Measurements from ENCODE around the gene PITPNC1. TPM values are rescaled to one million over a fixed set of nuclear protein-coding genes. Genes with fewer than 3 reads are reported as not detected.
"Not testable (repeated sequence)": the region's sequence is repeated elsewhere in the genome, so short reads cannot be mapped to it uniquely, and the experiment has no call there.

The PITPNC1 gene
- total RNA-seq, 4 donors from 2014 or later = 7.6 to 30.1 (median 15.1) TPM

DNA sequence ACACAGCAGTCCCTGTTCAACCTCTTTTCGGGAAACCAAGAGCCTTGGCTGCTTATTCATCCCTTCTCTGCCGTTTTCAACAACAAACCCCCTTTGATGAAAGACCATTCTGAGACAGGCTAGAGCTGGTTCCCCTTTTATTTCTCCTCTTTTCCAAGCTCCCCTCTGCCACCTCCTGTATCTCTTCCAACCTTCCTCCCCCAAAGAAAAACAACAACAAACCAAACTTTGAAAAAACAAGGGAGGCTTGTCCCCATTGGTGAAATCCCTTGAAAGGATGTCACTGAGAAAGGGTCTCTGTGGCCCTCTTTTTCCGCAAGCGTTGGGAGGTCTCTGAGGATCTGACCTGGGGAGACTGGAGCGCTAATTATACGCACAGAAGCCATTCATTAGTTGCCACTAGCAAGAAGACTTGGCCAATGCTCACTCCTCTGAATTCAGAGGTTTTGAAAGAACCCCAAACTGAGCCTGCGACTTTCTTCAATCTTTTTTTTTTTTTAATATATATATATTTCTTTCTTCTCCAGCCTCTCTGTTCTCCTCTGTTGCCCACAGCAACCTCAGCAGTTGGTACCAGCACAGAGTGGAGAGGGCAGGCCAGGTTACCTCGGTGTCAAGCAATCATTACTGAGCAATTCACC is 101.4 kb downstream of the PITPNC1 start:
- no peak overlapping the region for H3K4me3 ChIP-seq
- H3K27ac ChIP-seq = peak overlapping the region in 3 of 4 donors; percentile 4 to 65 (median 10)
- no peak for ATAC-seq

DNA sequence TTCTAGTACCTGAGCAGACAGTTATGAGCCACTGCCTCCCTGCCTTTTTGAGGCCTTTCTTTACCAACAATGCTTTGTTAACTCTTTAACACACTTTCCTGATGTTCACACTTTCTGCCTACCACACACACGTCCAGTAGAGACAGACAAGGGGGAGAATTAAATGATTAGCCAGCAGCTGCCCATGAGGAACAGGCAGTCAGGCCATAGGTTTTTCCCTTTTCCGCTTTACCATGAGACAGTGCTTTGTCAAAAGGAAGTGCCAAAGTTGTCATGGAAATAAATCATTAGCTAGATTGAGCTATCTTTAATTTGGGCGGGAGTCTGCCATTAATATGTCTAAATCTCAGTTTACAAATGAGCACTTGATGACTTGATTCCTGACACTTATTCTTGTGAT is 102.1 kb downstream of the PITPNC1 start:
- Histone ChIP-seq H3K27ac (peak overlapping the region in 3 of 4 donors; percentile 4 to 65 (median 34)), H3K9me3 (no peaks in the 10 kb centered on the region), H3K4me1 (peaks cover 0 to 65% (median 7%) of the 10 kb centered on the region in 3 donors), H3K27me3 (no peaks in the 10 kb centered on the region), H3K4me3 (no peak overlapping the region), H3K36me3 (no peaks in the 10 kb centered on the region)
- ATAC-seq = no peak
- 85 to 86% methylated on average over 3 of the region's 3 CpGs for WGBS, 2 donors (ENCODE audit: low coverage in 1 of 2)
- no peak for TF ChIP-seq EP300 (IDR thresholded peaks at IDR 0.05)
- TF ChIP-seq POLR2AphosphoS5 (IDR thresholded peaks at IDR 0.05) = no peak
- TF ChIP-seq, protein P1, sequence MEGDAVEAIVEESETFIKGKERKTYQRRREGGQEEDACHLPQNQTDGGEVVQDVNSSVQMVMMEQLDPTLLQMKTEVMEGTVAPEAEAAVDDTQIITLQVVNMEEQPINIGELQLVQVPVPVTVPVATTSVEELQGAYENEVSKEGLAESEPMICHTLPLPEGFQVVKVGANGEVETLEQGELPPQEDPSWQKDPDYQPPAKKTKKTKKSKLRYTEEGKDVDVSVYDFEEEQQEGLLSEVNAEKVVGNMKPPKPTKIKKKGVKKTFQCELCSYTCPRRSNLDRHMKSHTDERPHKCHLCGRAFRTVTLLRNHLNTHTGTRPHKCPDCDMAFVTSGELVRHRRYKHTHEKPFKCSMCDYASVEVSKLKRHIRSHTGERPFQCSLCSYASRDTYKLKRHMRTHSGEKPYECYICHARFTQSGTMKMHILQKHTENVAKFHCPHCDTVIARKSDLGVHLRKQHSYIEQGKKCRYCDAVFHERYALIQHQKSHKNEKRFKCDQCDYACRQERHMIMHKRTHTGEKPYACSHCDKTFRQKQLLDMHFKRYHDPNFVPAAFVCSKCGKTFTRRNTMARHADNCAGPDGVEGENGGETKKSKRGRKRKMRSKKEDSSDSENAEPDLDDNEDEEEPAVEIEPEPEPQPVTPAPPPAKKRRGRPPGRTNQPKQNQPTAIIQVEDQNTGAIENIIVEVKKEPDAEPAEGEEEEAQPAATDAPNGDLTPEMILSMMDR (IDR thresholded peaks at IDR 0.05) = no peak
- TF ChIP-seq POLR2A (IDR thresholded peaks at IDR 0.05) = no peak

More for the DNA sequence above, 101.4 kb downstream of the PITPNC1 start:
- H3K27me3 ChIP-seq = no peaks in the 10 kb centered on the region
- TF ChIP-seq EP300 (IDR thresholded peaks at IDR 0.05) (no peak), POLR2AphosphoS5 (IDR thresholded peaks at IDR 0.05) (no peak), POLR2A (IDR thresholded peaks at IDR 0.05) (no peak)
- TF ChIP-seq, protein P1 (IDR thresholded peaks at IDR 0.05) = no peak
- 62 to 68% methylated on average over 7 to 8 of the region's 8 CpGs for WGBS, 2 donors (ENCODE audit: low coverage in 1 of 2)
- H3K9me3 ChIP-seq = no peaks in the 10 kb centered on the region
- peaks cover 0 to 71% (median 7%) of the 10 kb centered on the region in 3 donors for H3K4me1 ChIP-seq
- H3K36me3 ChIP-seq = no peaks in the 10 kb centered on the region

DNA sequence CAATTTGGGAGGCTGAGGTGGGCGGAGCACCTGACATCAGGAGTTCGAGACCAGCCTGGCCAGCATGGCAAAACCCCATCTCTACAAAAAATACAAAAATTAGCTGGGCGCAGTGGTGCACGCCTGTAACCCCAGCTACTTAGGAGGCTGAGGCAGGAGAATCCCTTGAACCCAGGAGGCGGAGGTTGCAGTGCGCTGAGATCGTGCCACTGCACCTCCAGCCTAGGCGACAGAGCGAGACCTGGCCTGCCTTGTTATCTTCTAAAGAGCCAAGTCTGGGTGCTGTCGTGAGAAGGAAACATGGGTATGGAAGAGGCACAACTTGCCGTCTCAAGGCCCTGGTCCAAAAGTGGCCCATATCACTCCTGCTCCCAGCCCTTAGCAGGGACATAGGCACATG is 103.9 kb downstream of the PITPNC1 start:
- not testable (repeated sequence) for H3K9me3 ChIP-seq, H3K27me3 ChIP-seq, H3K36me3 ChIP-seq, H3K4me3 ChIP-seq, ATAC-seq
- Histone ChIP-seq H3K27ac (peak overlapping the region in 2 of 4 donors; percentile 2 to 17), H3K4me1 (peaks cover 0 to 47% (median 0%) of the 10 kb centered on the region in 3 donors)
- WGBS, 2 donors (ENCODE audit: low coverage in 1 of 2) = 100% methylated on average over 4 to 7 of the region's 11 CpGs

DNA sequence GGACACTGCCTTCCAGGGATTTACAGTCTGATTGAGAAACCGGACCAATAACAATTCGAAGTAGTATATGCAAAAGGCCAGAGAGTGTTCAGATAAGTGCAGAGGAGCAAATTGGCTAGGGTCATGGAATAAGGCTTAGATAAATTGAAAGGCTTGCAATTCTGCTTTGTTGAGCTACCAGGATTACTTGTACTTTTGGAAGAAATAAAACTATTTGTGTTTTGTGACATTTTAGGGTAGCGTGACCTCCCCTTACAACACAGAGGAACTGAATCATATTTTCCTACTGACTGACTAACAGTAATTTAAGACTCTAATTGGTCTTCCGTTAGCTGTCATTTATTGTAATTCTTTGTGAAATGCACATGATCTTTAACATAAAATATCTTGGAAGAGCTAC is 104.7 kb downstream of the PITPNC1 start:
- Histone ChIP-seq H3K27ac (peak overlapping the region in 2 of 4 donors; percentile 2 to 17), H3K27me3 (no peaks in the 10 kb centered on the region), H3K9me3 (no peaks in the 10 kb centered on the region), H3K4me3 (no peak overlapping the region), H3K36me3 (no peaks in the 10 kb centered on the region), H3K4me1 (peaks cover 0 to 47% (median under 1%) of the 10 kb centered on the region in 3 donors)
- peak; percentile 83 for TF ChIP-seq POLR2AphosphoS5 (IDR thresholded peaks at IDR 0.05)
- TF ChIP-seq, protein P1 (IDR thresholded peaks at IDR 0.05) = no peak
- WGBS, 2 donors (ENCODE audit: low coverage in 1 of 2) = 44 to 52% methylated on average over 4 of the region's 4 CpGs
- ATAC-seq = no peak

DNA sequence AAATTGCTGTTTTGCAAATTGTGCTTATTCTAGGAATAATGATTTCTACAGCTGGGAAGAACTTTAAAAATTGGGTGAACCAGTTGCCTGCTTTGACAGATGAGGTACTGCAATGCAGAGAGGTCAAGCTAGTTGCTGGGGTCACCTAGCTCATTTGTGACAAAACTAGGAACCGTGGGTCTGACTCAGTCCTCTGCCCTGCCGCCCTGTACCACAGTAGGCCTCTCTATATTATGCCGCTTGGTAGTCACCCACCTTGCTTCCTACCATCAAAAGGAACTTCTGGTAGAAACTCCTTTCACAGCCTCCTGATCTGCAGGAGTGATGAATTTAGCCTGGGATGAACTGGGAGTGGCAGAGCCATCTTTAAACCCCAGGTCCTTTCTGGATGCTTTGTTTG is 105.7 kb downstream of the PITPNC1 start:
- Histone ChIP-seq H3K4me3 (no peak overlapping the region), H3K27me3 (no peaks in the 10 kb centered on the region), H3K27ac (peak overlapping the region in 2 of 4 donors; percentile 9 to 16), H3K9me3 (no peaks in the 10 kb centered on the region), H3K4me1 (peaks cover 3 to 56% (median 8%) of the 10 kb centered on the region in 3 donors), H3K36me3 (no peaks in the 10 kb centered on the region)
- WGBS, 2 donors (ENCODE audit: low coverage in 1 of 2) = 20 to 100% methylated on average over 1 of the region's 3 CpGs
- TF ChIP-seq, protein P1 (IDR thresholded peaks at IDR 0.05) = no peak
- ATAC-seq = no peak

Data from gastroesophageal sphincter (tissue), 4 donors.